Central memory CD4-positive, alpha-beta T cell (primary cell): ENCODE results near the gene APOBEC3G.
"Not testable (repeated sequence)": the region's sequence is repeated elsewhere in the genome, so short reads cannot be mapped to it uniquely, and the experiment has no call there.

ENCODE experiments used
- DNase-seq: peaks from one replicate; pipeline ENCODE4 v3.0.0; 2022
- total RNA-seq, 3 experiments: gene quantifications; one replicate each; lab custom pipeline; 2026; lab: John Stamatoyannopoulos, UW

Gene APOBEC3G
- 17.2 to 74.1 (median 27.6) reads per million in 3 experiments for total RNA-seq

DNA sequence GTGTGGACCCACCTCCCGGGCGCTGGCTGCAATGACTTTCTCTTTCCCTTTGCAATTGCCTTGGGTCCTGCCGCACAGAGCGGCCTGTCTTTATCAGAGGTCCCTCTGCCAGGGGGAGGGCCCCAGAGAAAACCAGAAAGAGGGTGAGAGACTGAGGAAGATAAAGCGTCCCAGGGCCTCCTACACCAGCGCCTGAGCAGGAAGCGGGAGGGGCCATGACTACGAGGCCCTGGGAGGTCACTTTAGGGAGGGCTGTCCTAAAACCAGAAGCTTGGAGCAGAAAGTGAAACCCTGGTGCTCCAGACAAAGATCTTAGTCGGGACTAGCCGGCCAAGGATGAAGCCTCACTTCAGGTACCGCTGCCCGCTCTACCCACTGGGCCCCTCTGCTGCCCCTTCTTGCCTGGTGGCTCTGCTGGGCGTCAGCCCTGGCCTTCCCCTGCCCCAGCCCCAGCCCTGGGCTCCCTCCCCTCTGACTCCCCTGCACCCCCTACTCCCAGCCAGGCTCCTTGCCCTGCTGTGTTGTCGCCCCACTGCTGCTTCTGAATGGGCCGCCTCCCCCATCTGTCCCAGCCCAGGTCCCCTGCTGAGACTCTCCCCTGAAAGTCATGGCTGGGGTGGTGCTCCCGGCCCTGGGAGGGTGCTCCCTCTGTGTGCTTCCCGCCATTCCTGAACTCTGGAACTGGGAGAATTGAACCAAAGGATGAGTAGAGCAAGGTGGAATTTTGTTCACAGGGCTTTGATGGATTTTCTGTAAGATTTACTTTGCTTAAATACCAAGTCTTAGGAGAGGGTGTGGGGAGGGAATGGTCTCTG, at the start of gene APOBEC3G:
Gene APOBEC3G, plus strand, starts transcription at position 250 of the 815 bp plus-strand sequence. Its CDS starts 87 bp downstream, at position 337.
- DNase-seq = peak; percentile 57

DNA sequence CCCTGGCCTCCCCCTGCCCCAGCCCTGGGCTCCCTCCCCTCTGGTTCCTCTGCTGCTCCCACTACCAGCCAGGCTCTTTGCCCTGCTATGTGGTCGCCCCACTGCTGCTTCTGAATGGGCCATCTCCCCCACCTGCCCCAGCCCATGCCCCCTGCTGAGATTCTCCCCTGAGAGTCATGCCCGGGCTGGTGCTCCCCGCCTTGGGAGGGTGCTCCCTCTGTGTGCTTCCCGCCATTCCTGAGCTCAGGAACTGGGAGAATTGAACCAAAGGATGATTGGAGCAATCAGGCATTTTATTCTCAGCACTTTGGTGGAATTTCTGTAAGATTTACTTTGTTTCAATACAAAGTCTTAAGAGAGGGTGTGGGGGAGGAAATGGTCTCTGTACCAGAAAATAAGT, 49.4 kb upstream of the APOBEC3G start:
- DNase-seq = no peak

DNA sequence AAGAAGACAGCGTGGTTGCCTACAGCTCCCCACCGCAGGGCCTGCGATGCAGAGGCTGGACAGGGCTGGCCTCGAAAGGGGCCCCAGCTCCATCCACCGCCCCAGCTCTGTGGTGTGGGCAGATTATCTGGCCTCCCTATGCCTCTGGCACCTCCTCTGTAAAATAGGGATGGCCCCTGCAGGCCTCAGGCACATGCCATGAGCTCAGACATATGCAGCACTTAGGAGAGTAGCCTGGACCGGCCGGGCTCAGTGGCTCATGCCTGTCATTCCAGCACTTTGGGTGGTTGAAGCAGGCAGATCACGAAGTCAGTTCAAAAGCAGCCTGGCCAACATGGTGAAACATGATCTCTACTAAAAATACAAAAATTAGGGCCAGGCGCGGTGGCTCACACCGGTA, 48.8 kb upstream of the APOBEC3G start:
- no peak for DNase-seq

DNA sequence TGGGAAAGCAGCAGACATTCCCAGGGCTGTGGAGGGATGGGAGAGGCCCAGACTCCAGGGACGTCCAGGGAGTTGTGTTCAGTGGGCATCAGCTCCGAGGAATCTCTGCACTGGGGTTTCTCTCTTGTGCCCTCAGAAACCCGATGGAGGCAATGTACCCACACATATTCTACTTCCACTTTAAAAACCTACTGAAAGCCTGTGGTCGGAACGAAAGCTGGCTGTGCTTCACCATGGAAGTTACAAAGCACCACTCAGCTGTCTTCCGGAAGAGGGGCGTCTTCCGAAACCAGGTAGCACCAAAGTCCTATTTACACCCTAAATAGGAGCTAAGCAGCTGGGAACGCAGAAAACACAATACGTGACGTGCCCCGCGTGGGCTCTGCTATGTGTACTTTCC, 47.8 kb upstream of the APOBEC3G start:
- no peak for DNase-seq

DNA sequence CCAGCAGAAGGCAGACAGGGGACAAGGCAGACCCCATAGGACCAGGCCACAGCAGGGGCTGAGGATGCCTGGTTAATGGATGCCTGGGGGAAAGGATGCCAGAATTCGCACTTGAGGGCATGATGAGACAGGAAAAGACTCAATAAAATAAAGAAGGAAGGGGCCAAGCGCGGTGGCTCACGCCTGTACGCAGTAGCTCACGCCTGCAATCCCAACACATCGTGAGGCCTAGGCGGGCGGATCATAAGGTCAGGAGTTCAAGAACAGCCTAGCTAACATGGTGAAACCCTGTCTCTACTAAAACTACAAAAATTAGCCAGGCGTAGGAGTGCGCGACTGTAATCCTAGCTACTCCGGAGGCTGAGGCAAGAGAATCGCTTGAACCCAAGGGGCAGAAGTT, 46.4 kb upstream of the APOBEC3G start:
- DNase-seq = no peak

DNA sequence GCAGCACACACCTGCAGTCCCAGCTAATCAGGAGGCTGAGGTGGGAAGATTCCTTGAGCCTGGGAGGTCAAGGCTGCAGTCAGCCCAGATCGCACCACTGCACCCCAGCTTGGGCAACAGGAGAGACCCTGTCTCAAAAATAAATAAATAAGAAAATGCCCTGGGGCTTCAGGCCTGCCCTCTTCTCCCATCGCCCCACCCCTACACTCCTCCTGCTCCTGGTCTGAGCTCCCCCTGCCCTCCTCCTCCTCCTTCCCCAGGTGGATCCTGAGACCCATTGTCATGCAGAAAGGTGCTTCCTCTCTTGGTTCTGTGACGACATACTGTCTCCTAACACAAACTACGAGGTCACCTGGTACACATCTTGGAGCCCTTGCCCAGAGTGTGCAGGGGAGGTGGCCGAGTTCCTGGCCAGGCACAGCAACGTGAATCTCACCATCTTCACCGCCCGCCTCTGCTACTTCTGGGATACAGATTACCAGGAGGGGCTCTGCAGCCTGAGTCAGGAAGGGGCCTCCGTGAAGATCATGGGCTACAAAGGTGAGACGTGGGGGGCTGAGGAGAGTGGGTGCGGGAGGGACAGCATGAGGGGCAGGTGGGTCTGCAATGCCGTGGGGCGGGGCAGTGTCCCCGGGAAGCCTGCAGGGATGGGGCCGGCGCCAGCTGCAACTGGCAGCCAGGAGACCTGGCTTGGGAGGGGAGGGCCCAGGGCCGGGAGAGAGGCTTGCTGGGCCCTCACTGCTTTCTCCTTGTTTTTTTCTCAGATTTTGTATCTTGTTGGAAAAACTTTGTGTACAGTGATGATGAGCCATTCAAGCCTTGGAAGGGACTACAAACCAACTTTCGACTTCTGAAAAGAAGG, 45.4 kb upstream of the APOBEC3G start:
- not testable (repeated sequence) for DNase-seq

DNA sequence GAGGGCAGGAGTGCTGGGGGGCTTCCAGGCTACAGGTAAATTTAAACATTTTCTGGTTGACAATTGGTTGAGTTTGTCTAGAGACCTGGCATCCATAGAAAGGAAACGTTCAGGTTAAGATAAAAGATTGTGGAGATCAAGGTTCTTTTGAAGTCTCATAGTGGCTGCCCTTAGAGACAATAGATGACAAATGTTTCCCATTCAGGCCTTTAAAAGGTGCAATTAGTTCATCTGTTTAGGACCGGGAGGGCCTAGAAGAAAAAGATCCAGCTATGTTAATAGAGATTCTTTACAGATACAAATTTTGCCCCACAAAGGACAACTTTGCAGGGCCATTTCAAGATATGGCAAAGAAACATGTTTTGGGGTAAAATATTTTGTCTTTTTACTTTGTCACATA, 40.0 kb upstream of the APOBEC3G start:
- not testable (repeated sequence) for DNase-seq

DNA sequence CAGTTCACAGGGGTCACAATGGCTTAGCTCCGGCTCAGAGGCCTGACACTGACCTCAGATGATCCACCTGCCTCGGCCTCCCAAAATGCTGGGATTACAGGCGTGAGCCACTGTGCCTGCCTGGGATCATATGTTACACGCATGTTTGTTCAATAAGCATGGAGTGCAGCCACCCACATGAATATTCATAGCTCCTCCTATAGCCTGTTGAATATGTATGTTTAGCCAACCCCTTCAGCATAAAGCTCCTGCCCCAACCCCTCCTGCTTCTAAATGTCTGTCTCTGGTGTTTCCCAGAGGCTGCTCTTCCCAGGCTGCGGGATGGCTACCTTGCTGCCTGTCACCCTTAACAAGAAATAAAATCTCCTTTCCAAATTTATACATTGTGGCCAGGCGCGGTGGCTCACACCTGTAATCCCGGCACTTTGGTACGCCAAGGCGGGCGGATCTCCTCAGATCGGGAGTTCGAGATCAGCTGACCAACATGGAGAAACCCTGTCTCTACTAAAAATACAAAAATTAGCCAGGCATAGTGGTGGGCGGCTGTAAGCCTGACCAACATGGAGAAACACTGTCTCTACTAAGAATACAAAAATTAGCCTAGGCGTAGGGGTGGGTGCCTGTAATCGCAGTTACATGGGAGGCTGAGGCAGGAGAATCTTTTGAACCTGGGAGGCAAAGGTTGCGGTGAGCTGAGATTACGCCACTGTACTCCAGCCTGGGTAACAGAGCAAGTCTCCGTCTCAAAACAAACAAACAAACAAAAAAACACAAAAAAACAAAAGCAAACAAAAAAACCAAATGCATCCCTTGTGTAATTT, 37.6 kb upstream of the APOBEC3G start:
- DNase-seq = no peak

DNA sequence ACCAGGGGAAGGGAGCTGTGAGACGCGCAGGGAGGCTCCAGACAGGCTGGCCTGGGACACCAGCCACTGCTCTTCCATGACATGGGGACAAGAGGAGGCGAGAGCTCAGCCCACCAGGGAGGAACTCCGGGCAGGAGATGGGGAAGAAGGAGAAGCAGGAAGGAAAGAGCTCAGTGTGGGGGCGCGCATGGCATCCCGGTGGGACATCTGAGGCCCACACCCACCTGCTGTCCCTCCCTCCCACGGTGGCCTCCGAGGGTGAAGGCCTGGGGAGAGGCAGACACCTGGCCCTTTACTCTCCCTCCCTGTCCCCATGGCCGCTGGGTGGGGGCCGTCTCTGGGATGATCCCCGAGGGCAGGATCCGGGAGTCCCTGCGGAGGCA, 36.9 kb upstream of the APOBEC3G start:
- not testable (repeated sequence) for DNase-seq

DNA sequence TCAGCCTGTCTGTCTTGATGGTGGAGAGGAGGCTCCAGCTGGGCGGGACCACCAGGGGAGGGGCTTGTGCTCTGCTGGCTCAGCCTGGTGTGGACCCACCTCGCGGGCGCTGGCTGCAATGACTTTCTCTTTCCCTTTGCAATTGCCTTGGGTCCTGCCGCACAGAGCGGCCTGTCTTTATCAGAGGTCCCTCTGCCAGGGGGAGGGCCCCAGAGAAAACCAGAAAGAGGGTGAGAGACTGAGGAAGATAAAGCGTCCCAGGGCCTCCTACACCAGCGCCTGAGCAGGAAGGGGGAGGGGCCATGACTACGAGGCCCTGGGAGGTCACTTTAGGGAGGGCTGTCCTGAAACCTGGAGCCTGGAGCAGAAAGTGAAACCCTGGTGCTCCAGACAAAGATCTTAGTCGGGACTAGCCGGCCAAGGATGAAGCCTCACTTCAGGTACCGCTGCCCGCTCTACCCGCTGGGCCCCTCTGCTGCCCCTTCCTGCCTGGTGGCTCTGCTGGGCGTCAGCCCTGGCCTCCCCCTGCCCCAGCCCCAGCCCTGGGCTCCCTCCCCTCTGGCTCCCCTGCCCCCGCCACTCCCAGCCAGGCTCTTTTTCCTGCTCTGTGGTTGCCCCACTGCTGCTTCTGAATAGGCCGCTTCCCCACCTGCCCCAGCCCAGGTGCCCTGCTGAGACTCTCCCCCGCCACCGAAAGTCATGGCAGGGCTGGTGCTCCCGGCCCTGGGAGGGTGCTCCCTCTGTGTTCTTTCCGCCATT, 36.4 kb upstream of the APOBEC3G start, which contains the start of gene APOBEC3F:
Gene APOBEC3F, plus strand, starts transcription at position 327 of the 759 bp plus-strand sequence. Its CDS starts 97 bp downstream, at position 424.
- DNase-seq = peak; percentile 62

DNA sequence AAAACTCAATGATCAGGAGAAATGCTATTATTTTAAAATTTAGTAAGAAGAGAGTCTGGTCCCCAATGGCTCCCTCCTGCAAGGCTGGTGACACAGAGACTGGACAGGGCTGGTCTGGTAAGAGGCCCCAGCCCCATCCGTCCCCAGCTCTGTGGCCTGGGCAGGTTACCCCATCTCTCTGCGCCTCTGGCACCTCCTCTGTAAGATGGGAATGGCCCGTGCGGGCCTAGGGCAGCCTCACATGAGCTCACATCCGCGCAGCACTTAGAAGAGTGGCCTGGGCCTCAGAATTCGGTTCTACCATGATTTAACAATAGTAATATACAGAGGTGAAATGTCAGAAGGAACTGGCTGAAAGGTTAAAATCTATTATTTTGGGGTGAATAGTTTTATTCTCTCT, 35.2 kb upstream of the APOBEC3G start:
- DNase-seq = no peak

DNA sequence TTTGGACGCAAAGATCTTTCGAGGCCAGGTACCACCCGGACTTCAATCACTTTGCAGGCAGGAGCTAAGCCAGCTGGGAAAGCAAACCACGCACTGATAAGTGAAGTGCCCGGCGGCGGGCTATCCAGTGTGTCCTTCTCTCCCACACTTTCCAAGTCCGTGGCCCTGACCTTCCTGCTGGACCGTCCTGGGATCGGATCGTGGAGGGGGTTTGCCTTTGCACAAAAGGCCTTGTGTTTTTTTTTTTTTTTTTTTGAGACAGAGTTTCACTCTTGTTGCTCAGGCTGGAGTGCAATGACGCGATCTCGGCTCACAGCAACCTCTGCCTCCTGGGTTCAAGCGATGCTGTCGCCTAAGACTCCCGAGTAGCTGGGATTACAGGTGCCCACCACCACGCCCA, 34.0 kb upstream of the APOBEC3G start:
- DNase-seq = not testable (repeated sequence)

DNA sequence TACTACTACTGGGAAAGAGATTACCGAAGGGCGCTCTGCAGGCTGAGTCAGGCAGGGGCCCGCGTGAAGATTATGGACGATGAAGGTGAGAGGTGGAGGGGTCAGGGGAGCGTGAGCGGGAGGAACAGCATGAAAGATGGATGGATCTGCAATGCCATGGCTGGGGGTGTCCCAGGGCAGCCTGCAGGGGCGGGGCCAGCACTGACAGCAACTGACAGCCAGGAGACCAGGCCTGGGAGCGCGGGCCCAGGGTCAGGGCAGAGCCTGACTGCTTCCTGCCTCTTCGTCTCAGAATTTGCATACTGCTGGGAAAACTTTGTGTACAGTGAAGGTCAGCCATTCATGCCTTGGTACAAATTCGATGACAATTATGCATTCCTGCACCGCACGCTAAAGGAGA, 31.9 kb upstream of the APOBEC3G start:
- not testable (repeated sequence) for DNase-seq

DNA sequence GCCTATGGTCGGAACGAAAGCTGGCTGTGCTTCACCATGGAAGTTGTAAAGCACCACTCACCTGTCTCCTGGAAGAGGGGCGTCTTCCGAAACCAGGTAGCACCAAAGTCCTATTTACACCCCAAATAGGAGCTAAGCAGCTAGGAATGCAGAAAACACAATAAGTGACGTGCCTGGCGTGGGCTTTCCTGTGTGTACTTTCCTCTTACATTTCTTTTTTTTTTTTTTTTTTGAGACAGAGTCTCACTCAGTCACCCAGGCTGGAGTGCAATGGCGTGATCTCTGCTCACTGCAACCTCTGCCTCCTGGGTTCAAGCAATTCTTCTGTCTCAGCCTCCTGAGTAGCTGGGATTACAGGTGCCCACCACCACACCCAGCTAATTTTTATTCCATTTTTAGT, 27.6 kb upstream of the APOBEC3G start:
- DNase-seq = not testable (repeated sequence)

DNA sequence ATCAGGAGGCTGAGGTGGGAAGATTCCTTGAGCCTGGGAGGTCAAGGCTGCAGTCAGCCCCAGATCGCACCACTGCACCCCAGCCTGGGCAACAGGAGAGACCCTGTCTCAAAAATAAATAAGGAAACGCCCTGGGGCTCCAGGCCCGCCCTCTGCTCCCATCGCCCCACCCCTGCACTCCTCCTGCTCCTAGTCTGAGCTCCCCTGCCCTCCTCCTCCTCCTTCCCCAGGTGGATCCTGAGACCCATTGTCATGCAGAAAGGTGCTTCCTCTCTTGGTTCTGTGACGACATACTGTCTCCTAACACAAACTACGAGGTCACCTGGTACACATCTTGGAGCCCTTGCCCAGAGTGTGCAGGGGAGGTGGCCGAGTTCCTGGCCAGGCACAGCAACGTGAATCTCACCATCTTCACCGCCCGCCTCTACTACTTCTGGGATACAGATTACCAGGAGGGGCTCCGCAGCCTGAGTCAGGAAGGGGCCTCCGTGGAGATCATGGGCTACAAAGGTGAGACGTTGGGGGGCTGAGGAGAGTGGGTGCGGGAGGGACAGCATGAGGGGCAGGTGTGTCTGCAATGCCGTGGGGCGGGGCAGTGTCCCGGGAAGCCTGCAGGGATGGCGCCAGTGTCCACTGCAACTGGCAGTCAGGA, 25.1 kb upstream of the APOBEC3G start:
- not testable (repeated sequence) for DNase-seq

DNA sequence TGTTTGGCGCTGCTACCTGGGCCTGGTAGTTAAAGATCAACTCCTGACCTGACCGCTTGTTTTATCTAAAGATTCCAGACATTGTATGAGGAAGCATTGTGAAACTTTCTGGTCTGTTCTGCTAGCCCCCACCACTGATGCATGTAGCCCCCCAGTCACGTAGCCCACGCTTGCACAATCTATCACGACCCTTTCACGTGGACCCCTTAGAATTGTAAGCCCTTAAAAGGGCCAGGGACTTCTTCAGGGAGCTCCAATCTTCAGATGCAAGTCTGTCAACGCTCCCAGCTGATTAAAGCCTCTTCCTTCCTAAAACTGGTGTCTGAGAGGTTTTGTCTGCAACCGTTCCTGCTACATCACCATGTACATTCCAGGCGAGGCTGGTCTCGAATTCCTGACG, 21.4 kb upstream of the APOBEC3G start:
- DNase-seq = no peak

DNA sequence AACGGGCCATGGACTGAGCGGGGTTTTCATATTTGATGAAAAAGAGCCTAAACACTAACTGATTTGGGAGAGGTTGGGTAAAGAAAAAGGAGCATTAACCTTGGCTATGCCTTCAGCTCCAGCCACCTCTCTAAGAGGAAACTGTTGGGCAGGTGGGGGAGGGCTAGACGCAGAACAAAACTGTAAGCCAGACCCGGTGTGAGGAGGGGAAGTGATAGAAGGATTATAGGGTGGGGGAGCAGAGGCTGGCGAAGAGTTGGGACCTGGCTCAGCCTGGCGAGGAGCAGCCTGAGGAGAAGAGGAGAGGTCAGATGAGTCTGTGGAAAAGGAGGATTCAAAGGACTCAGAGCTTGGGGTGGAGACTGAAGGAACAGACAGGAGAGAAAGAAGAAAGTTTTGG, 15.8 kb upstream of the APOBEC3G start:
- not testable (repeated sequence) for DNase-seq

DNA sequence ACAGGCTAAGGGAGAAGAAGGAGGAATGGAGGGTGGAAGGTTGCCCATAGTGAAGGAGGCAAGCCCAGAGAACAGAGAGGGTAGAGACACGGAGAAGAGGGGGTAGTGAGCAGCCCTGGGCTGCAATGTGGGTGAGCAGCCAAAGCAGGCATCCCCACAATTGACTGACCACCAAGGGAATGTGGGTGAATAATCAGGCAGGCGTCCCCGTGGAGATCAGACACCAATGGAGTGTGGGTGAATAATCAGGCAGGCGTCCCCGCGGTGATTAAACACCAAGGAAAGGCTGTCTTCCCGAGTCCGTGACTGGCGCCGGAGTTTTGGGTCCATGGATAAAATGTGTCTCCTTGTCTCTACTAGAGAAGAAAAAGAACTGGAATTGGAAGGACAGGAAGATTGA, 15.1 kb upstream of the APOBEC3G start:
- DNase-seq = not testable (repeated sequence)

DNA sequence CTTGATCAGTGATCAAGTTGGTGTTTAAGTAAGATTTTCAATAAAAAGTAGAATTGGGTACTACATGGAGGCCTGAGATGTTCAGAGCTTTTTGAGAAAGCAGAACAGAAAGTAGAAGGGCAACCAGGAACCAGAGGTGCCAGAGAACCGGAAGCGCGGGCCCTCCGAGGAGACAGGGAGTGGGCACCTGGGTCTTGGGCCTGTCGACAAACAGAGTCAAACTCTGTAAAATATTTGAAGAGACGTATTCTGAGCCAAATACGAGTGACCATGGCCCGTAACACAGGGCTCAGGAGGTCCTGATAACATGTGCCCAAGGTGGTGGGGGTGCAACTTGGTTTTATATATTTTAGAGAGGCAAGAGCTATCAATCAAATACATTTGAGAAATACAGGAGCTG, 13.2 kb upstream of the APOBEC3G start:
- not testable (repeated sequence) for DNase-seq

DNA sequence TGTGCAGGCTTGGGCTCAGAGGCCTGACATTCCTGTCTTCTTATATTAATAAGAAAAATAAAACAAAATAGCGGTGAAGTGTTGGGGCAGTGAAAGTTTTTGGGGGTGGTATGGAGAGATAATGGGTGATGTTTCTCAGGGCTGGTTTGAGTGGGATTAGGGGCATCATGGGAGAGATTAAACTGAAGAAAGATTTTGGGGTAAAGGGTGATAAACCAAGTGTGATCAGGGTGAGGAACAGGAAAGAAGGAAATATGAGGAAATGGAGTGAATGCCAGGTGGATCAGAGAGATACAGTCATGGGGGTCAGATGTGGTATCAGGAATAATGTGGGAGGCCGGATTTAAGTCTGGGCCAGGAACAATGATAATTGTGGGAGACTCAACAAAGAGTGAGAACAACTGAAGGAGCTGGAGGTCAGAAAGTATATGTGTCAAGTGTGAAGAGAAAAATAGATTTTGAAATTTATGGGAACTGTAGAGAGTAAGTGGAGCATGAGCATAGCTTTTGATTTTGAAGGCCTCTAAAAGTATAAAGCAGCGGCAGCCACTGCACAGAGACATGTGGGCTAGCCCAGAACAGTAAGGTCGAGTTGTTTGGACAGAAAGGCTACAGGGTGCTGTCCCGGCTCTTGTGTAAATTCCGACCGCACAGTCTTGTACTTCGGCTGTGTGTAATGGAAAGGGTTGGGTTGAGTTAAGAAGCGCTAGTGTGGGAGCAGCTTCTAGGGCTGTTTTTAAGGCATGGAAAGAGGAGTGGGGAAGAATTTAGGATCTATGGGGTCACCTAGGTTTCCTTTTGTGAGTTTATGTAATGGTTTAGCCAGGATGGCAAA, 10.4 kb upstream of the APOBEC3G start:
- not testable (repeated sequence) for DNase-seq
